ENCODE measurements around the gene ASB18.

GRCh38 chr2:236162882-236163470 lies 101.2 kb downstream of the ASB18 start:
- TF ChIP-seq CTCF (IDR thresholded peaks at IDR 0.05; ENCODE audit: low read depth, low read length, poor library complexity, severe bottlenecking) (no peak), EZH2phosphoT487 (IDR thresholded peaks at IDR 0.05; ENCODE audit: borderline replicate concordance, low read length) (no peak)
